Endothelial cell of umbilical vein (primary cell): ENCODE results near the gene RPS14. TPM values are rescaled to one million over a fixed set of nuclear protein-coding genes. Genes with fewer than 3 reads are reported as not detected.
A peak's percentile ranks its signal among the peaks of the same experiment; 100 is the strongest.

Experiments
- BruUV-seq: library from RNA; stranded (reverse); fragments of 400-500 nt; replicated peaks from 2 replicates; lab custom pipeline; 2021; lab: Mats Ljungman, UMichigan
- CTCF ChIA-PET: fragments of 300-600, 350-600 bp; sonication (Branson Sonifier 250); formaldehyde crosslinking; loops from one replicate; lab custom pipeline; 2021; ENCODE audit warnings: antibody characterized with exemption, inconsistent platforms; lab: Charles Lee
- POLR2A ChIA-PET: fragments of 300-600, 350-600 bp; sonication (Branson Sonifier 250); formaldehyde crosslinking; loops from one replicate; lab custom pipeline; 2021; ENCODE audit warnings: antibody characterized with exemption, inconsistent platforms; lab: Charles Lee
- DNase-seq: peaks from one replicate; pipeline ENCODE4 v3.0.0-alpha.2; 2011; ENCODE audit warnings: low read depth, low spot score
- FAIRE-seq: peaks from 2 replicates; lab custom pipeline; 2011; peaks lifted over from hg19 to GRCh38; lab: Jason Lieb, UNC
- H2AFZ ChIP-seq: 2 replicates; pipeline ENCODE4 v1.6.0; 2012; ENCODE audit warnings: low read depth, low read length, control low read depth, inconsistent platforms
- H3K27ac ChIP-seq: 2 replicates; pipeline ENCODE4 v1.5.1; 2011; ENCODE audit warnings: low read depth, mild to moderate bottlenecking, control low read depth, low read length, moderate library complexity; ENCODE audit not compliant: insufficient read depth
- H3K27me3 ChIP-seq, 2 experiments: 2 replicates each; pipeline versions ENCODE4 v1.6.0 to v1.6.1; 2011; ENCODE audit warnings: low read length in 2 of 2, mixed read lengths in 1 of 2; ENCODE audit not compliant: control insufficient read depth in 2 of 2, insufficient read depth in 2 of 2
- H3K36me3 ChIP-seq, 2 experiments: 2 replicates in 1 of 2; 3 replicates in 1 of 2; pipeline ENCODE4 v1.5.1; 2011; ENCODE audit warnings: low read length in 2 of 2, mild to moderate bottlenecking in 1 of 2, moderate library complexity in 1 of 2; ENCODE audit not compliant: control insufficient read depth in 2 of 2, insufficient read depth in 2 of 2; ENCODE audit errors: extremely low read depth in 1 of 2
- H3K4me1 ChIP-seq: 3 replicates; pipeline ENCODE4 v1.5.1; 2011; ENCODE audit warnings: mild to moderate bottlenecking, low read length; ENCODE audit not compliant: control insufficient read depth, insufficient read depth; ENCODE audit errors: extremely low read depth
- H3K4me2 ChIP-seq: 2 replicates; pipeline ENCODE4 v1.6.1; 2011; ENCODE audit warnings: low read length, control low read depth, mixed read lengths; ENCODE audit not compliant: insufficient read depth
- H3K4me3 ChIP-seq, 3 experiments: fragments of 200-600 bp in 1 of 3; sonication (generic), shearing (Covaris generic) in 1 of 3; replicated peaks in 1 of 3; 2 replicates each; pipeline ENCODE4 v1.5.1; 2011 to 2016; ENCODE audit warnings: control low read depth in 3 of 3, low read length in 3 of 3, mild to moderate bottlenecking in 2 of 3, inconsistent platforms in 1 of 3, low read depth in 1 of 3, moderate library complexity in 1 of 3; ENCODE audit not compliant: insufficient read depth in 1 of 3
- H3K79me2 ChIP-seq: 2 replicates; pipeline ENCODE4 v1.6.0; 2012; ENCODE audit warnings: low read length, inconsistent platforms; ENCODE audit not compliant: control insufficient read depth, insufficient read depth
- H3K9ac ChIP-seq: replicated peaks from 2 replicates; pipeline ENCODE3; 2011; ENCODE audit warnings: low read length, control low read depth; ENCODE audit not compliant: insufficient read depth; ENCODE audit errors: extremely low read depth
- H3K9me1 ChIP-seq: replicated peaks from 3 replicates; pipeline ENCODE4 v1.6.0; 2011; ENCODE audit warnings: mild to moderate bottlenecking, low read length; ENCODE audit not compliant: control insufficient read depth, insufficient read depth; ENCODE audit errors: extremely low read depth
- H3K9me3 ChIP-seq: replicated peaks from 2 replicates; pipeline ENCODE4 v1.5.1; 2012; ENCODE audit warnings: low read length, inconsistent platforms; ENCODE audit not compliant: control insufficient read depth, insufficient read depth
- H4K20me1 ChIP-seq: replicated peaks from 2 replicates; pipeline ENCODE3; 2011; ENCODE audit warnings: mild to moderate bottlenecking, low read length; ENCODE audit not compliant: control insufficient read depth, insufficient read depth; ENCODE audit errors: extremely low read depth
- EZH2 ChIP-seq: IDR thresholded peaks from 2 replicates; pipeline ENCODE4 v1.6.1; 2012; ENCODE audit warnings: borderline replicate concordance, low read depth, mild to moderate bottlenecking, moderate library complexity, low read length, inconsistent platforms; ENCODE audit not compliant: severe bottlenecking
- FOS ChIP-seq: IDR thresholded peaks from 2 replicates; pipeline ENCODE4 v1.6.1; 2011; ENCODE audit warnings: mild to moderate bottlenecking, low read length, moderate library complexity, borderline replicate concordance; ENCODE audit not compliant: insufficient read depth
- GATA2 ChIP-seq: IDR thresholded peaks from 2 replicates; pipeline ENCODE4 v1.7.0; 2011; ENCODE audit warnings: low read depth, mild to moderate bottlenecking, moderate library complexity, mixed read lengths, low read length; ENCODE audit not compliant: insufficient read length, insufficient read depth
- JUN ChIP-seq: IDR thresholded peaks from 2 replicates; pipeline ENCODE4 v1.6.1; 2011; ENCODE audit warnings: borderline replicate concordance, low read depth; ENCODE audit not compliant: insufficient read length, insufficient read depth
- MYC ChIP-seq: IDR thresholded peaks from one replicate; pipeline ENCODE4 v1.6.1; 2011; ENCODE audit warnings: mild to moderate bottlenecking, low read depth, low read length
- POLR2A ChIP-seq: IDR thresholded peaks from 2 replicates; pipeline ENCODE4 v1.6.1; 2012; ENCODE audit warnings: low read depth, mild to moderate bottlenecking, control low read depth, low read length
- POLR2AphosphoS5 ChIP-seq: IDR thresholded peaks from 2 replicates; pipeline ENCODE4 v1.6.1; 2012; ENCODE audit warnings: low read depth, mild to moderate bottlenecking, control low read depth, low read length, moderate library complexity; ENCODE audit not compliant: insufficient read depth
- dilution Hi-C: fragments of 300-500 bp; cut with MboI; formaldehyde crosslinking; loops from one replicate; pipeline ENCODE4 v1.15.0; 2019; ENCODE audit warnings: low sequenced_read_pairs; ENCODE audit not compliant: extremely low pct_ligation_motif_present
- intact Hi-C: fragments of 100-400 bp; cut with micrococcal nuclease; formaldehyde crosslinking; loops from one replicate; pipeline ENCODE4 v1.10.0; 2022
- polyA plus RNA-seq, 4 experiments: library from polyadenylated mRNA; depleted of rRNA in 3 of 4; stranded (reverse) in 3 of 4; unstranded in 1 of 4; fragments of >200 nt; gene quantifications; 2 replicates each; pipeline versions ENCODE4 v1.2.1 to v1.2.3, GENCODE V29; 2011 to 2012; ENCODE audit warnings: missing spikeins in 1 of 4
- total RNA-seq: library from RNA; stranded (reverse); gene quantifications from 2 replicates; pipeline ENCODE4 v1.2.3, GENCODE V29; 2021
- TF ChIP-seq, protein P1 (sequence below): IDR thresholded peaks from 2 replicates; pipeline ENCODE4 v1.6.1; 2011; ENCODE audit not compliant: insufficient read depth, insufficient read length
- TF ChIP-seq, protein P2 (sequence below), 2 donors: IDR thresholded peaks; 1 replicate in 1 of 2; 2 replicates in 1 of 2; pipeline ENCODE4 v1.5.1; 2011; ENCODE audit warnings: low read length in 2 of 2, mild to moderate bottlenecking in 2 of 2, moderate library complexity in 2 of 2, control low read depth in 1 of 2, inconsistent platforms in 1 of 2, low read depth in 1 of 2; ENCODE audit not compliant: insufficient read depth in 1 of 2; ENCODE audit errors: extremely low read depth in 1 of 2

The RPS14 gene
- total and polyA plus RNA-seq, 2 donors (not counting 3 experiments of a cell fraction or from before 2014, with no cell fraction given): 1,852 to 5,521 TPM

GRCh38 chr5:150469718-150470469, 20.4 kb upstream of the RPS14 start:
- Histone ChIP-seq H2AFZ (no peak overlapping the region), H3K79me2 (no peaks in the 10 kb centered on the region), H3K9me1 (no peaks in the 10 kb centered on the region), H3K27me3 (no peaks in the 10 kb centered on the region), H3K4me3 (no peak overlapping the region), H4K20me1 (no peaks in the 10 kb centered on the region), H3K27ac (no peak overlapping the region), H3K36me3 (no peaks in the 10 kb centered on the region), H3K4me2 (no peak overlapping the region), H3K4me1 (peaks cover 23% of the 10 kb centered on the region), H3K9ac (no peak overlapping the region), H3K9me3 (no peaks in the 10 kb centered on the region)
- BruUV-seq: no TSS peak
- POLR2A ChIA-PET: no interaction called here
- peak; percentile 47 for DNase-seq
- CTCF ChIA-PET: no interaction called here
- TF ChIP-seq FOS (peak; percentile 61), EZH2 (no peak), JUN (peak; percentile 63)
- dilution Hi-C loops: no loop called here
- intact Hi-C loops: no loop called here
- FAIRE-seq: peak; percentile 73

DNA sequence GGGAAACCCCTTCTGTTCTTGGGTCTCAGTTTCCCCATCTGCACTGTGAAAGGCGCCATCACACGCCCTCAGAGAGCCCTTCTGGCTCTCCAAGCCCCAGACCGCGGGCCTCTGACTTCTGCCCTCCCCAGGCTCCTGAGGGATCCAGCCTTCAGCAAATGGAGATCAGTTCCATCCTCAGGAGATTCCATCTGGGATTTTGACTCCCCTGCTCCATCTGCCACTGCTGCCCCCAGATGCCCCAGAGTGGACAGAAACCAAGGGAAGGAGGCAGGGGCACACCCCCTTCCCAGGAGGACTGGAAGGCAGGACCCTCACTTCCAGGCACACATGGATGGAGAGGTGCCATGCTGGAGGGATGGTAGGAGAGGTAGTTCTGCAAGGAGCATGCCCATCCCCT, 18.7 kb upstream of the RPS14 start:
- peaks cover 27% of the 10 kb centered on the region for H3K4me1 ChIP-seq
- no peaks in the 10 kb centered on the region for H3K9me1 ChIP-seq
- no peak overlapping the region for H3K4me2 ChIP-seq
- BruUV-seq: no TSS peak
- FAIRE-seq (no peak), DNase-seq (no peak)
- no peaks in the 10 kb centered on the region for H3K79me2 ChIP-seq
- ChIA-PET POLR2A (no interaction called here), CTCF (interaction anchor here (0.8 to 1.0 kb wide), 2 partner anchors 9 to 32 kb away, joined by 3 read pairs; no protein-coding TSS in a partner anchor)
- H3K4me3 ChIP-seq: no peak overlapping the region
- no peak overlapping the region for H3K27ac ChIP-seq
- no peak overlapping the region for H2AFZ ChIP-seq
- H3K27me3 ChIP-seq: no peaks in the 10 kb centered on the region
- dilution Hi-C loops: no loop called here
- intact Hi-C loops: no loop called here
- H3K9ac ChIP-seq: no peak overlapping the region
- TF ChIP-seq GATA2 (no peak), POLR2AphosphoS5 (no peak), MYC (no peak), FOS (no peak), POLR2A (no peak), EZH2 (no peak), JUN (no peak)
- TF ChIP-seq, protein P1, sequence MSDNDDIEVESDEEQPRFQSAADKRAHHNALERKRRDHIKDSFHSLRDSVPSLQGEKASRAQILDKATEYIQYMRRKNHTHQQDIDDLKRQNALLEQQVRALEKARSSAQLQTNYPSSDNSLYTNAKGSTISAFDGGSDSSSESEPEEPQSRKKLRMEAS: no peak
- TF ChIP-seq, protein P2, sequence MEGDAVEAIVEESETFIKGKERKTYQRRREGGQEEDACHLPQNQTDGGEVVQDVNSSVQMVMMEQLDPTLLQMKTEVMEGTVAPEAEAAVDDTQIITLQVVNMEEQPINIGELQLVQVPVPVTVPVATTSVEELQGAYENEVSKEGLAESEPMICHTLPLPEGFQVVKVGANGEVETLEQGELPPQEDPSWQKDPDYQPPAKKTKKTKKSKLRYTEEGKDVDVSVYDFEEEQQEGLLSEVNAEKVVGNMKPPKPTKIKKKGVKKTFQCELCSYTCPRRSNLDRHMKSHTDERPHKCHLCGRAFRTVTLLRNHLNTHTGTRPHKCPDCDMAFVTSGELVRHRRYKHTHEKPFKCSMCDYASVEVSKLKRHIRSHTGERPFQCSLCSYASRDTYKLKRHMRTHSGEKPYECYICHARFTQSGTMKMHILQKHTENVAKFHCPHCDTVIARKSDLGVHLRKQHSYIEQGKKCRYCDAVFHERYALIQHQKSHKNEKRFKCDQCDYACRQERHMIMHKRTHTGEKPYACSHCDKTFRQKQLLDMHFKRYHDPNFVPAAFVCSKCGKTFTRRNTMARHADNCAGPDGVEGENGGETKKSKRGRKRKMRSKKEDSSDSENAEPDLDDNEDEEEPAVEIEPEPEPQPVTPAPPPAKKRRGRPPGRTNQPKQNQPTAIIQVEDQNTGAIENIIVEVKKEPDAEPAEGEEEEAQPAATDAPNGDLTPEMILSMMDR (IDR thresholded peaks at IDR 0.05; ENCODE audit: extremely low read depth in 1 of 2, insufficient read depth in 1 of 2, low read depth in 1 of 2, low read length in 2 of 2): no peak
- no peaks in the 10 kb centered on the region for H3K9me3 ChIP-seq
- no peaks in the 10 kb centered on the region for H3K36me3 ChIP-seq
- no peaks in the 10 kb centered on the region for H4K20me1 ChIP-seq
